GM04503 (cell line): ENCODE data around the gene FMNL2.
A peak's percentile ranks its signal among the peaks of the same experiment; 100 is the strongest.

ENCODE experiments used
- DNase-seq: peaks from one replicate; pipeline ENCODE4 v3.0.0-alpha.2; 2012; ENCODE audit warnings: low read depth

FMNL2 gene

GRCh38 chr2:152425765-152426727 lies 91.1 kb downstream of the FMNL2 start:
- DNase-seq: no peak

GRCh38 chr2:152426801-152427200 lies 91.8 kb downstream of the FMNL2 start:
- no peak for DNase-seq

GRCh38 chr2:152427902-152428301 lies 92.9 kb downstream of the FMNL2 start:
- no peak for DNase-seq

GRCh38 chr2:152428800-152429582 lies 94.0 kb downstream of the FMNL2 start:
- no peak for DNase-seq

GRCh38 chr2:152430876-152431275 lies 95.9 kb downstream of the FMNL2 start:
- no peak for DNase-seq

GRCh38 chr2:152431370-152432098 lies 96.6 kb downstream of the FMNL2 start:
- no peak for DNase-seq

- DNase-seq: peak; percentile 54
Observed at GRCh38 chr2:152432206-152432653, 97.3 kb downstream of the FMNL2 start.

GRCh38 chr2:152432765-152433164 lies 97.8 kb downstream of the FMNL2 start:
- DNase-seq: no peak

GRCh38 chr2:152433289-152433688 lies 98.3 kb downstream of the FMNL2 start:
- DNase-seq: no peak

- no peak for DNase-seq
Observed at GRCh38 chr2:152433791-152434190, 98.8 kb downstream of the FMNL2 start.

GRCh38 chr2:152434395-152435182 lies 99.6 kb downstream of the FMNL2 start:
- no peak for DNase-seq

- DNase-seq: no peak
Observed at GRCh38 chr2:152436148-152436547, 101.2 kb downstream of the FMNL2 start.

- DNase-seq: no peak
Observed at GRCh38 chr2:152437276-152438108, 102.5 kb downstream of the FMNL2 start.

GRCh38 chr2:152440049-152440448 lies 105.1 kb downstream of the FMNL2 start:
- no peak for DNase-seq

GRCh38 chr2:152440460-152440859 lies 105.5 kb downstream of the FMNL2 start:
- DNase-seq: no peak

- no peak for DNase-seq
Observed at GRCh38 chr2:152441961-152442360, 107.0 kb downstream of the FMNL2 start.

- no peak for DNase-seq
Observed at GRCh38 chr2:152443771-152444170, 108.8 kb downstream of the FMNL2 start.

GRCh38 chr2:152444448-152444847 lies 109.5 kb downstream of the FMNL2 start:
- DNase-seq: no peak

- no peak for DNase-seq
Observed at GRCh38 chr2:152445375-152445774, 110.4 kb downstream of the FMNL2 start.

- DNase-seq: peak; percentile 82
Observed at GRCh38 chr2:152445791-152446201, 110.8 kb downstream of the FMNL2 start.
